Measurements from ENCODE around the gene KRT33A.
"Not testable (repeated sequence)": the region's sequence is repeated elsewhere in the genome, so short reads cannot be mapped to it uniquely, and the experiment has no call there.

KRT33A gene

GRCh38 chr17:41386227-41386626 is 35.6 kb upstream of the KRT33A start:
- H3K9me3 ChIP-seq (ENCODE audit: insufficient read depth, low read length, severe bottlenecking): peaks cover 3% of the 10 kb centered on the region
- no peak for ATAC-seq (ENCODE audit: insufficient read depth, low read depth)
- no peak overlapping the region for H3K4me2 ChIP-seq (ENCODE audit: insufficient read depth, low read length)
- H3K4me1 ChIP-seq (ENCODE audit: insufficient read depth, low read length): no peaks in the 10 kb centered on the region
- H3K4me3 ChIP-seq (ENCODE audit: low read depth in 1 of 2, low read length in 2 of 2): no peak overlapping the region
- H4K20me1 ChIP-seq (ENCODE audit: insufficient read depth, low read length): no peaks in the 10 kb centered on the region
- TF ChIP-seq CTCF (IDR thresholded peaks at IDR 0.05; ENCODE audit: borderline replicate concordance, extremely low read depth, low read length, poor library complexity, severe bottlenecking): no peak
- TF ChIP-seq EZH2 (IDR thresholded peaks at IDR 0.05; ENCODE audit: borderline replicate concordance, low read depth, low read length, severe bottlenecking): no peak
- no peak overlapping the region for H3K9ac ChIP-seq (ENCODE audit: low read depth, low read length)
- H3K36me3 ChIP-seq (ENCODE audit: insufficient read depth, low read length): no peaks in the 10 kb centered on the region
- peaks cover 4% of the 10 kb centered on the region for H3K27me3 ChIP-seq (ENCODE audit: insufficient read depth, low read length, poor library complexity)
- H3K79me2 ChIP-seq (ENCODE audit: insufficient read depth, low read length): no peaks in the 10 kb centered on the region
- H2AFZ ChIP-seq (ENCODE audit: low read depth, low read length): no peak overlapping the region
- no peak overlapping the region for H3K27ac ChIP-seq (ENCODE audit: low read length)
- DNase-seq: no peak

- Histone ChIP-seq H3K4me3 (ENCODE audit: low read depth in 1 of 2, low read length in 2 of 2) (no peak overlapping the region), H3K4me1 (ENCODE audit: insufficient read depth, low read length) (no peaks in the 10 kb centered on the region), H3K9ac (ENCODE audit: low read depth, low read length) (no peak overlapping the region), H4K20me1 (ENCODE audit: insufficient read depth, low read length) (no peaks in the 10 kb centered on the region), H2AFZ (ENCODE audit: low read depth, low read length) (no peak overlapping the region), H3K36me3 (ENCODE audit: insufficient read depth, low read length) (no peaks in the 10 kb centered on the region), H3K4me2 (ENCODE audit: insufficient read depth, low read length) (no peak overlapping the region), H3K27me3 (ENCODE audit: insufficient read depth, low read length, poor library complexity) (peaks cover 4% of the 10 kb centered on the region), H3K9me3 (ENCODE audit: insufficient read depth, low read length, severe bottlenecking) (peaks cover 3% of the 10 kb centered on the region), H3K27ac (ENCODE audit: low read length) (no peak overlapping the region), H3K79me2 (ENCODE audit: insufficient read depth, low read length) (no peaks in the 10 kb centered on the region)
- DNase-seq: no peak
- TF ChIP-seq EZH2 (IDR thresholded peaks at IDR 0.05; ENCODE audit: borderline replicate concordance, low read depth, low read length, severe bottlenecking) (no peak), CTCF (IDR thresholded peaks at IDR 0.05; ENCODE audit: borderline replicate concordance, extremely low read depth, low read length, poor library complexity, severe bottlenecking) (no peak)
- no peak for ATAC-seq (ENCODE audit: insufficient read depth, low read depth)
Measured at GRCh38 chr17:41383690-41384089, 33.1 kb upstream of the KRT33A start.

DNA sequence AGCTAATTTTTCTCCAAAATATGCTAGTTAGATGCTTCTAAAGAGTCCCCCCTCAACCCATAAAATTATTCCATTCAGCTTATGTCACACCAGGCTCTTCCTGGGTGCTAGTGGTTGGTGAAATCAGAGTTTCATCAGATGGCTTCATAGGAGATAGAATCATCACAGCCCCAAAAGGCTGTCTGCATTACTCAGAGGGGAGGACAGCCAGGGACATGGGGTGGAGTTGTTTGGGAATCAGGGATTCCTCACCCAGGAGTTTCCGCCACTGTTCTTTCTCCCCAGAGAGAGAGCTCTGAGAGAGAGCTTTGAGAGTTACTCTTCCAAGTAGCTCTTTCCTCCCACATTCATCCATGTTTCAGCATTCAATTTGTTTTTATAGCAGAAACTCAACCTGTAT is 31.8 kb upstream of the KRT33A start:
- Histone ChIP-seq H4K20me1 (ENCODE audit: insufficient read depth, low read length) (no peaks in the 10 kb centered on the region), H3K4me1 (ENCODE audit: insufficient read depth, low read length) (no peaks in the 10 kb centered on the region), H3K4me2 (ENCODE audit: insufficient read depth, low read length) (no peak overlapping the region), H3K79me2 (ENCODE audit: insufficient read depth, low read length) (no peaks in the 10 kb centered on the region), H3K36me3 (ENCODE audit: insufficient read depth, low read length) (no peaks in the 10 kb centered on the region), H3K27me3 (ENCODE audit: insufficient read depth, low read length, poor library complexity) (peaks cover under 1% of the 10 kb centered on the region), H3K9me3 (ENCODE audit: insufficient read depth, low read length, severe bottlenecking) (peaks cover 3% of the 10 kb centered on the region), H2AFZ (ENCODE audit: low read depth, low read length) (no peak overlapping the region), H3K4me3 (ENCODE audit: low read depth in 1 of 2, low read length in 2 of 2) (no peak overlapping the region), H3K9ac (ENCODE audit: low read depth, low read length) (no peak overlapping the region), H3K27ac (ENCODE audit: low read length) (no peak overlapping the region)
- TF ChIP-seq CTCF (IDR thresholded peaks at IDR 0.05; ENCODE audit: borderline replicate concordance, extremely low read depth, low read length, poor library complexity, severe bottlenecking): no peak
- ATAC-seq (ENCODE audit: insufficient read depth, low read depth): no peak
- DNase-seq: no peak

GRCh38 chr17:41381943-41382342 is 31.3 kb upstream of the KRT33A start, which contains the start of gene KRT34:
Gene KRT34 (minus strand): TSS chr17:41382306. CDS start chr17:41382246, 60 bp downstream.
- H3K27ac ChIP-seq (ENCODE audit: low read length); H3K36me3 ChIP-seq (ENCODE audit: insufficient read depth, low read length); H3K4me1 ChIP-seq (ENCODE audit: insufficient read depth, low read length); H3K27me3 ChIP-seq (ENCODE audit: insufficient read depth, low read length, poor library complexity); H3K4me3 ChIP-seq (ENCODE audit: low read depth in 1 of 2, low read length in 2 of 2); H3K79me2 ChIP-seq (ENCODE audit: insufficient read depth, low read length); H3K4me2 ChIP-seq (ENCODE audit: insufficient read depth, low read length); H3K9me3 ChIP-seq (ENCODE audit: insufficient read depth, low read length, severe bottlenecking); DNase-seq; H4K20me1 ChIP-seq (ENCODE audit: insufficient read depth, low read length); H3K9ac ChIP-seq (ENCODE audit: low read depth, low read length); H2AFZ ChIP-seq (ENCODE audit: low read depth, low read length); ATAC-seq (ENCODE audit: insufficient read depth, low read depth): not testable (repeated sequence)

- not testable (repeated sequence) for H3K36me3 ChIP-seq (ENCODE audit: insufficient read depth, low read length); H3K4me1 ChIP-seq (ENCODE audit: insufficient read depth, low read length); H4K20me1 ChIP-seq (ENCODE audit: insufficient read depth, low read length); H3K79me2 ChIP-seq (ENCODE audit: insufficient read depth, low read length); H3K27ac ChIP-seq (ENCODE audit: low read length); H3K9ac ChIP-seq (ENCODE audit: low read depth, low read length); DNase-seq; H3K9me3 ChIP-seq (ENCODE audit: insufficient read depth, low read length, severe bottlenecking); H2AFZ ChIP-seq (ENCODE audit: low read depth, low read length); H3K27me3 ChIP-seq (ENCODE audit: insufficient read depth, low read length, poor library complexity); H3K4me2 ChIP-seq (ENCODE audit: insufficient read depth, low read length); H3K4me3 ChIP-seq (ENCODE audit: low read depth in 1 of 2, low read length in 2 of 2); ATAC-seq (ENCODE audit: insufficient read depth, low read depth)
Measured at GRCh38 chr17:41380091-41380490, 29.5 kb upstream of the KRT33A start.

Measured in DND-41 (cell line).